Endodermal cell (in vitro differentiated cells): Measurements from ENCODE around the gene BCL11A. TPM values are rescaled to one million over a fixed set of nuclear protein-coding genes. Genes with fewer than 3 reads are reported as not detected.

Experiments
- DNase-seq: peaks from one replicate; pipeline ENCODE4 v3.0.0-alpha.2; 2017
- H3K27ac ChIP-seq: 2 replicates; pipeline ENCODE4 v1.5.1; 2013; ENCODE audit warnings: mild to moderate bottlenecking, low read depth, low read length, moderate library complexity
- H3K27me3 ChIP-seq: 2 replicates; pipeline ENCODE4 v1.6.1; 2013; ENCODE audit warnings: mild to moderate bottlenecking, low read length, moderate library complexity; ENCODE audit not compliant: insufficient read depth, control insufficient read depth, poor library complexity, severe bottlenecking
- H3K36me3 ChIP-seq: 2 replicates; pipeline ENCODE4 v1.7.0; 2013; ENCODE audit warnings: mild to moderate bottlenecking, low read length, moderate library complexity; ENCODE audit not compliant: control insufficient read depth, insufficient read depth
- H3K4me1 ChIP-seq: one replicate; pipeline ENCODE4 v1.7.0; 2013; ENCODE audit warnings: low read length; ENCODE audit not compliant: control insufficient read depth, insufficient read depth
- H3K4me3 ChIP-seq: 2 replicates; pipeline ENCODE4 v1.5.1; 2013; ENCODE audit warnings: mild to moderate bottlenecking, low read length, moderate library complexity
- H3K9ac ChIP-seq: 2 replicates; pipeline ENCODE4 v1.6.1; 2013; ENCODE audit warnings: mild to moderate bottlenecking, low read length, moderate library complexity; ENCODE audit not compliant: poor library complexity, severe bottlenecking; ENCODE audit errors: extremely low read depth
- H3K9me3 ChIP-seq: 2 replicates; pipeline ENCODE4 v1.6.1; 2013; ENCODE audit warnings: mild to moderate bottlenecking, low read length, moderate library complexity; ENCODE audit not compliant: control insufficient read depth
- H3K27ac Mint-ChIP-seq: 2 replicates; pipeline ENCODE4 v1.8.0; 2020; ENCODE audit warnings: mixed read lengths
- H3K27me3 Mint-ChIP-seq: 2 replicates; pipeline ENCODE4 v1.8.0; 2021; ENCODE audit warnings: mild to moderate bottlenecking, mixed read lengths; ENCODE audit not compliant: insufficient read depth
- H3K36me3 Mint-ChIP-seq: 2 replicates; pipeline ENCODE4 v1.8.0; 2020; ENCODE audit warnings: low read depth, mixed read lengths
- H3K4me1 Mint-ChIP-seq: 2 replicates; pipeline ENCODE4 v1.8.0; 2020; ENCODE audit warnings: mixed read lengths
- H3K4me3 Mint-ChIP-seq: 2 replicates; pipeline ENCODE4 v1.8.0; 2020; ENCODE audit warnings: mild to moderate bottlenecking, moderate library complexity, mixed read lengths
- H3K9me3 Mint-ChIP-seq: 2 replicates; pipeline ENCODE4 v1.8.0; 2020; ENCODE audit warnings: mild to moderate bottlenecking, mixed read lengths
- WGBS, 2 experiments: methylation state at CpG; one replicate each; pipeline versions ENCODE4 v1.1.5 to v1.1.7; 2013; ENCODE audit warnings: missing lambda C conversion rate in 2 of 2, mixed read lengths in 1 of 2; ENCODE audit not compliant: insufficient coverage in 1 of 2, insufficient read length in 1 of 2; 5-methylcytosine and 5-hydroxymethylcytosine counted together
- total RNA-seq, 2 donors: library from RNA; stranded (reverse); fragmentation: NEBNext Ultra II Directional in 1 of 2; extraction: Animal tissue kit (Norgen Biotek cat#: 25700) in 1 of 2; gene quantifications; 2 replicates in 1 of 2; 3 replicates in 1 of 2; pipeline ENCODE4 v1.2.1, GENCODE V29; 2021
- TF ChIP-seq, protein P1 (sequence below): fragments of 200-600 bp; sonication (generic); conservative IDR thresholded peaks from 2 replicates; pipeline ENCODE4 v1.5.0; 2021; ENCODE audit warnings: antibody characterized with exemption, mild to moderate bottlenecking

The BCL11A gene
- total RNA-seq, 2 donors from 2014 or later, result 14.7 to 16.3 TPM

DNA sequence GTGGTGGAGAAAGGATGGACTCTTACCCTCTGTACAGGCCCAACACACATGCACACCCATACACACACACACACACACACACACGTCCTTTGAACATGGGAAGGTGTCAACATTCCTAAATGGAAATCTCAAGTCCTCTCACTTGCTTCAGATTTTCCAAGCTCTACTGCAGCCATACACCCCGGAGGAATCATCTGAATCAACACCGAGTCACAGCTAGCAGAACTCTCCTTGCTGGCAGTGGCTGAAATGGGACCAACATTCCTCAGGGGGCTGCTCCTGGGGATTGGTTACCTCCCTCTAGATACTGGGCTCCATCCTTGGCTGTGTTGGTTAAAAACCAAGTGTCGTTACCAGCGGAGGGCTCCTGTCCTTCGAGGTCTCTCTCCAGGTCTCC is 112.7 kb downstream of the BCL11A start:
- no peaks in the 10 kb centered on the region for H3K36me3 ChIP-seq
- no peak overlapping the region for H3K9ac ChIP-seq
- no peak overlapping the region for H3K4me3 ChIP-seq
- peaks cover 40% of the 10 kb centered on the region for H3K4me1 Mint-ChIP-seq
- TF ChIP-seq, protein P1, sequence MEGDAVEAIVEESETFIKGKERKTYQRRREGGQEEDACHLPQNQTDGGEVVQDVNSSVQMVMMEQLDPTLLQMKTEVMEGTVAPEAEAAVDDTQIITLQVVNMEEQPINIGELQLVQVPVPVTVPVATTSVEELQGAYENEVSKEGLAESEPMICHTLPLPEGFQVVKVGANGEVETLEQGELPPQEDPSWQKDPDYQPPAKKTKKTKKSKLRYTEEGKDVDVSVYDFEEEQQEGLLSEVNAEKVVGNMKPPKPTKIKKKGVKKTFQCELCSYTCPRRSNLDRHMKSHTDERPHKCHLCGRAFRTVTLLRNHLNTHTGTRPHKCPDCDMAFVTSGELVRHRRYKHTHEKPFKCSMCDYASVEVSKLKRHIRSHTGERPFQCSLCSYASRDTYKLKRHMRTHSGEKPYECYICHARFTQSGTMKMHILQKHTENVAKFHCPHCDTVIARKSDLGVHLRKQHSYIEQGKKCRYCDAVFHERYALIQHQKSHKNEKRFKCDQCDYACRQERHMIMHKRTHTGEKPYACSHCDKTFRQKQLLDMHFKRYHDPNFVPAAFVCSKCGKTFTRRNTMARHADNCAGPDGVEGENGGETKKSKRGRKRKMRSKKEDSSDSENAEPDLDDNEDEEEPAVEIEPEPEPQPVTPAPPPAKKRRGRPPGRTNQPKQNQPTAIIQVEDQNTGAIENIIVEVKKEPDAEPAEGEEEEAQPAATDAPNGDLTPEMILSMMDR, result no peak
- H3K27me3 Mint-ChIP-seq, result peaks cover 18% of the 10 kb centered on the region
- H3K27ac ChIP-seq, result no peak overlapping the region
- H3K9me3 ChIP-seq, result no peaks in the 10 kb centered on the region
- no peak for DNase-seq
- no peak overlapping the region for H3K27ac Mint-ChIP-seq
- H3K27me3 ChIP-seq, result peaks cover 6% of the 10 kb centered on the region
- no peaks in the 10 kb centered on the region for H3K9me3 Mint-ChIP-seq
- WGBS, 2 experiments, result 89 to 96% methylated on average over 6 of the region's 6 CpGs
- H3K4me1 ChIP-seq, result no peaks in the 10 kb centered on the region
- no peak overlapping the region for H3K4me3 Mint-ChIP-seq
- H3K36me3 Mint-ChIP-seq, result no peaks in the 10 kb centered on the region

DNA sequence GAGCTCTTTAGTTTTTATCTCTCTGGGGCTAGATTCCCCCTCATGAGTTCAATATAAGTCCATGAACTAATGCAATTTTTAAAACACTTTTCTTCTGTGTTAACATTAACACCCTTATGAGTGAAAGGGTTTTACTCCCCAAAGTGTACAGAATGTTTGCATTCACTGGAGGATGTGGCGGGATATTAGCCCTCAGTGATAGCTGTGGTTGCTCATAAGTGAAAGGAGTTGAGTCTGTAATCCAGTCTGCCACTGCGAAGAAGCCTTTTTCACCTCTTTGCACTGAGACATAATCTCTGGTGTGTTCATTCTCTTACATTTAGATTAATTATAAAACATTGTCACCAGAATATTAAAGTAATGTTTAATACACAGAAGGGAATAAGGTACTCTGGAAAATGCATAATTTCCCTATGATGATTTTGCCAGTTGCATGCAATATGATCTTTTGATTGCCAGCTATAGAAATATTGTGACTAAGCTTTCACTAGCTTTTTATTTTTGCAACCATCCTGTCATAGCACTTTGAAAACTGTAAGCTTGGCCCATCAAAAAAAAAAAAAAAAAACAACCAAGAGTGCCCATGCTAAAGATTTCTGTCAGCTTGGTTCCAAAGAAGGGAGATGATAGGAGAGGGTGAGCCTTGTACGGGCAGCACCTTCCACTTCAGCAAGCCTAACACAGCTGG is 113.2 kb downstream of the BCL11A start:
- H3K27ac ChIP-seq, result no peak overlapping the region
- TF ChIP-seq, protein P1, result no peak
- H3K4me1 ChIP-seq, result no peaks in the 10 kb centered on the region
- H3K27me3 ChIP-seq, result peaks cover 6% of the 10 kb centered on the region
- no peaks in the 10 kb centered on the region for H3K9me3 ChIP-seq
- Mint-ChIP-seq H3K27ac (no peak overlapping the region), H3K4me3 (no peak overlapping the region), H3K27me3 (peaks cover 16% of the 10 kb centered on the region), H3K4me1 (peaks cover 42% of the 10 kb centered on the region), H3K9me3 (no peaks in the 10 kb centered on the region), H3K36me3 (no peaks in the 10 kb centered on the region)
- H3K36me3 ChIP-seq, result no peaks in the 10 kb centered on the region
- DNase-seq, result no peak
- 92% methylated on average over 3 of the region's 3 CpGs; no CpG with 5 or more reads in 1 of the 2 experiments for WGBS, 2 experiments
- no peak overlapping the region for H3K4me3 ChIP-seq
- H3K9ac ChIP-seq, result no peak overlapping the region

DNA sequence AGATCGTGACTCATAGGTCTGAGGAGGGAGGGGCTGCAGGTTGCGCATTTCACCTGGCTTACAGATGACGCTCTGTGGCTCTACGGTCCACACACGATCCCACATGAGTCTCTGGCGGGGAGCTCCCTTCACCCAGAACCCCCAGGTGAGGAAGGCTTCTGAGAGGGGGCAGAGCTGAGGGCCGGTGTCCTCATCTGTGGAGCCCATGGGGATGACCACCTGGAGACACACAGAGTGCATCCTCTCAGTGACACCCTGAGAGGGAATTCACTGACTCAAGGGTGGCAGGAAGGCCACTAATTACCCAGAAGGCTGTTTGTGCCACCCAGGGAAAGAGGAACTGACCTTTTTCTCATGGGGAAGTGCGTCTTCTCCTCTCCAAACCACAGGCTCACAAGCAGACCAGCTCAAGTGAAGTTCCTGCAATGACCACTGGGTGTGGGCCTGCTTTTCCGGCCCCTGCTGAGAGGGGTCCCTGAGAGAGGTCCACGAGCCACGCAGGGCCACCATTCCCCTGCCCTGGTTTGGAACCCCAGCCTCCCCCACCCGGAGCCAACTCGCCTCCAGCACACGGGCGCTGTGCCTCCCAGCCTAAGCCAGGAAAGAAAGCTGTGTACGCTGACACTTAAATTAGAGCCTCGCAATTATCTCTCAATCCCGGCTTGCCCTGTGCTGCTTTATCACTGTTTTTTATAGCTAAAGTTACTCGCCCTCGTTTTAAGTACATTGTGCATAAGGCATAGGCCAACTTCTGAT is 114.1 kb downstream of the BCL11A start:
- Mint-ChIP-seq H3K27me3 (peaks cover 13% of the 10 kb centered on the region), H3K9me3 (no peaks in the 10 kb centered on the region), H3K27ac (no peak overlapping the region), H3K36me3 (no peaks in the 10 kb centered on the region), H3K4me1 (peaks cover 46% of the 10 kb centered on the region), H3K4me3 (no peak overlapping the region)
- peak; percentile 82 for DNase-seq
- Histone ChIP-seq H3K4me3 (no peak overlapping the region), H3K27ac (no peak overlapping the region), H3K9me3 (no peaks in the 10 kb centered on the region), H3K36me3 (no peaks in the 10 kb centered on the region), H3K4me1 (peaks cover 4% of the 10 kb centered on the region), H3K27me3 (peaks cover 6% of the 10 kb centered on the region), H3K9ac (no peak overlapping the region)
- WGBS, 2 experiments, result 85 to 87% methylated on average over 16 to 20 of the region's 20 CpGs
- TF ChIP-seq, protein P1, result peak; percentile 82
